ENCODE results near the gene HOMEZ. TPM values are rescaled to one million over a fixed set of nuclear protein-coding genes. Genes with fewer than 3 reads are reported as not detected.

The HOMEZ gene
- total RNA-seq, 1 donor from 2014 or later: 21.0 TPM

DNA sequence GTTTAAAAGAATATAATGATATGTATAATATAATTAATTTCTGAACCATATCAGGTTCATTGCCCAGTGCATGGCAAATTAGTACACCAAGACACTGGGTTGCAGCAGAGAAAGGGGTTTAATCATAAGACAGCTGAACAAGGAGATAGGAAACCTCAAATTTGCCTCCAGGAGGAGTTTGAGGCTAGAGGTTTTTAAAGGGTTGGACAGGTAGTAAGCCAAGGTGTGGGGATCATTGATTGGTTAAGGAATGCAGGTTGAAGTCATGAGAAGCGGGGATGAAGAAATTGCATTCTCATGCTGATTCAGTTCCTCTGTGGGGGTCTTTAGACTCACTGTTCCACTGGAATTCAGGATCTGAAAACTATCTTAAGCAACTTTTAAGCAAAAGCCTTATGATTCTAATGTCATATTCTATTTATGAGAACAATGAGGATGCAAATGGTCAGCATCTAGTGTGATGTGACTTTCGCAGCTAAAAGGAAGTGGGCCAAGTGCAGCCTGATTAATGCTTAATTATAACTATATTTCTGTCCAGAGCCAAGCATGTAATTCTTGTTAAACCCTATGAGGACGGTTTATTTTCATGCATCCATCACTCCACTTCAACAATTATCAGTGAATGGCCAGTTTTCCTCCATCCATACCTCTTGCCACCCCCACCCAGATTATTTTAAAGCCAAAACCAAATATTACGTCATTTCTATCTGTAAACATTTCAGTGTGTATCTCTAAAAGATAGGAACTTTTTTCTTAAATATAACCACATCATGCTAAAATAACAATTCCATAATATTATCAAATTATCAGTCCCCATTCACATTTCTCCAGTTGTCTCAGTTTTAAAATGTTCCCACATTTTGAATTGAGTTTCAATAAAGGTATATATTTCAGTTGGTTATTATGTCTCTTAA is 33.3 kb downstream of the HOMEZ start:
- H3K36me3 ChIP-seq: no peaks in the 10 kb centered on the region
- H3K27ac ChIP-seq: no peak overlapping the region
- no peaks in the 10 kb centered on the region for H3K9me3 Mint-ChIP-seq
- DNase-seq (ENCODE audit: low spot score): peak; percentile 4
- peaks cover 2% of the 10 kb centered on the region for H3K27me3 Mint-ChIP-seq (ENCODE audit: insufficient read depth, low read depth)
- peaks cover 2% of the 10 kb centered on the region for H3K4me1 Mint-ChIP-seq
- peak overlapping the region; percentile 40 for H2AFZ ChIP-seq (replicated peaks)
- no peak overlapping the region for H3K4me2 ChIP-seq
- TF ChIP-seq, protein P1, sequence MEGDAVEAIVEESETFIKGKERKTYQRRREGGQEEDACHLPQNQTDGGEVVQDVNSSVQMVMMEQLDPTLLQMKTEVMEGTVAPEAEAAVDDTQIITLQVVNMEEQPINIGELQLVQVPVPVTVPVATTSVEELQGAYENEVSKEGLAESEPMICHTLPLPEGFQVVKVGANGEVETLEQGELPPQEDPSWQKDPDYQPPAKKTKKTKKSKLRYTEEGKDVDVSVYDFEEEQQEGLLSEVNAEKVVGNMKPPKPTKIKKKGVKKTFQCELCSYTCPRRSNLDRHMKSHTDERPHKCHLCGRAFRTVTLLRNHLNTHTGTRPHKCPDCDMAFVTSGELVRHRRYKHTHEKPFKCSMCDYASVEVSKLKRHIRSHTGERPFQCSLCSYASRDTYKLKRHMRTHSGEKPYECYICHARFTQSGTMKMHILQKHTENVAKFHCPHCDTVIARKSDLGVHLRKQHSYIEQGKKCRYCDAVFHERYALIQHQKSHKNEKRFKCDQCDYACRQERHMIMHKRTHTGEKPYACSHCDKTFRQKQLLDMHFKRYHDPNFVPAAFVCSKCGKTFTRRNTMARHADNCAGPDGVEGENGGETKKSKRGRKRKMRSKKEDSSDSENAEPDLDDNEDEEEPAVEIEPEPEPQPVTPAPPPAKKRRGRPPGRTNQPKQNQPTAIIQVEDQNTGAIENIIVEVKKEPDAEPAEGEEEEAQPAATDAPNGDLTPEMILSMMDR (IDR thresholded peaks at IDR 0.05): no peak
- no peak for TF ChIP-seq EZH2phosphoT487 (IDR thresholded peaks at IDR 0.05)
- no peak for TF ChIP-seq EZH2 (IDR thresholded peaks at IDR 0.05)
- no peak overlapping the region for H3K4me3 ChIP-seq
- H3K79me2 ChIP-seq (ENCODE audit: low read depth): no peaks in the 10 kb centered on the region
- H3K27me3 ChIP-seq: no peaks in the 10 kb centered on the region
- no peaks in the 10 kb centered on the region for H4K20me1 ChIP-seq (ENCODE audit: low read depth)
- no peaks in the 10 kb centered on the region for H3K9me3 ChIP-seq (ENCODE audit: low read depth)
- peaks cover 5% of the 10 kb centered on the region for H3F3A ChIP-seq (ENCODE audit: low read depth)
- H3K9ac ChIP-seq: no peak overlapping the region
- no peaks in the 10 kb centered on the region for H3K4me1 ChIP-seq
- H3K36me3 Mint-ChIP-seq: no peaks in the 10 kb centered on the region
- no peak overlapping the region for H3K27ac Mint-ChIP-seq
- H3K4me3 Mint-ChIP-seq: no peak overlapping the region

DNA sequence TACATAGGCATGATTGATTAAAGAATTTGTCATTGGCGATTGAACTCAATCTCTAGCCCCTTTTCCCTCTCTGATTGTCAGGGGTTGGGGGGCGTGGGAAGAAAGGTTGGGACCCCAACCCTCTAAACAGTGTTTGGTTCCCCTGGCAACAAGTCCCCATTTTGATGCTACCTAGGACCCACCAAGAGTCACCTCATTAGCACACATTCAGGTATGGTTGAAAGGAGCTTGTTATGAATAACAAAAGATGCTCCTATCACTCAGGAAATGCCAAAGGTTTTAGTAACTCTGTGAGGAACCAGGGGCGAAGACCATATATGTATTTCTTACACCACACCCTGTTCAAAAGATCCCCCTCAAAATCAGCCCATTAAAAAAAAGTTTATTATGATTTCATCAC is 33.9 kb downstream of the HOMEZ start:
- no peak overlapping the region for H3K27ac ChIP-seq
- H3K79me2 ChIP-seq (ENCODE audit: low read depth): no peaks in the 10 kb centered on the region
- H3K27me3 ChIP-seq: no peaks in the 10 kb centered on the region
- H3F3A ChIP-seq (ENCODE audit: low read depth): peaks cover 5% of the 10 kb centered on the region
- H3K4me3 Mint-ChIP-seq: no peak overlapping the region
- no peak for DNase-seq (ENCODE audit: low spot score)
- no peaks in the 10 kb centered on the region for H3K4me1 ChIP-seq
- no peaks in the 10 kb centered on the region for H3K9me3 Mint-ChIP-seq
- peaks cover 2% of the 10 kb centered on the region for H3K27me3 Mint-ChIP-seq (ENCODE audit: insufficient read depth, low read depth)
- H3K36me3 ChIP-seq: no peaks in the 10 kb centered on the region
- H4K20me1 ChIP-seq (ENCODE audit: low read depth): no peaks in the 10 kb centered on the region
- H3K4me1 Mint-ChIP-seq: peaks cover 2% of the 10 kb centered on the region
- TF ChIP-seq EZH2phosphoT487 (IDR thresholded peaks at IDR 0.05): no peak
- TF ChIP-seq EZH2 (IDR thresholded peaks at IDR 0.05): no peak
- TF ChIP-seq, protein P1 (IDR thresholded peaks at IDR 0.05): no peak
- H3K9ac ChIP-seq: no peak overlapping the region
- no peaks in the 10 kb centered on the region for H3K36me3 Mint-ChIP-seq
- no peak overlapping the region for H3K27ac Mint-ChIP-seq
- no peak overlapping the region for H3K4me3 ChIP-seq
- no peak overlapping the region for H2AFZ ChIP-seq (replicated peaks)
- no peak overlapping the region for H3K4me2 ChIP-seq
- no peaks in the 10 kb centered on the region for H3K9me3 ChIP-seq (ENCODE audit: low read depth)

GRCh38 chr14:23249824-23250223 is 36.1 kb downstream of the HOMEZ start:
- no peak overlapping the region for H3K4me2 ChIP-seq
- Mint-ChIP-seq H3K4me3 (no peak overlapping the region), H3K27ac (no peak overlapping the region), H3K27me3 (ENCODE audit: insufficient read depth, low read depth) (peaks cover 2% of the 10 kb centered on the region), H3K4me1 (peaks cover 2% of the 10 kb centered on the region), H3K36me3 (no peaks in the 10 kb centered on the region), H3K9me3 (no peaks in the 10 kb centered on the region)
- H3K27me3 ChIP-seq: no peaks in the 10 kb centered on the region
- no peak overlapping the region for H2AFZ ChIP-seq (replicated peaks)
- H3K9ac ChIP-seq: no peak overlapping the region
- no peaks in the 10 kb centered on the region for H3K4me1 ChIP-seq
- H3K27ac ChIP-seq: no peak overlapping the region
- H3F3A ChIP-seq (ENCODE audit: low read depth): peaks cover 4% of the 10 kb centered on the region
- H3K4me3 ChIP-seq: no peak overlapping the region
- TF ChIP-seq EZH2 (IDR thresholded peaks at IDR 0.05): no peak
- DNase-seq (ENCODE audit: low spot score): no peak
- H3K79me2 ChIP-seq (ENCODE audit: low read depth): no peaks in the 10 kb centered on the region
- no peaks in the 10 kb centered on the region for H3K36me3 ChIP-seq
- H4K20me1 ChIP-seq (ENCODE audit: low read depth): no peaks in the 10 kb centered on the region
- no peaks in the 10 kb centered on the region for H3K9me3 ChIP-seq (ENCODE audit: low read depth)

- Mint-ChIP-seq H3K27me3 (ENCODE audit: insufficient read depth, low read depth) (peaks cover 2% of the 10 kb centered on the region), H3K36me3 (no peaks in the 10 kb centered on the region), H3K9me3 (no peaks in the 10 kb centered on the region), H3K4me3 (no peak overlapping the region), H3K27ac (no peak overlapping the region), H3K4me1 (peaks cover 2% of the 10 kb centered on the region)
- DNase-seq (ENCODE audit: low spot score): no peak
- Histone ChIP-seq H3K36me3 (no peaks in the 10 kb centered on the region), H3F3A (ENCODE audit: low read depth) (no peaks in the 10 kb centered on the region), H3K9ac (no peak overlapping the region), H3K4me3 (no peak overlapping the region), H3K27me3 (no peaks in the 10 kb centered on the region), H3K27ac (no peak overlapping the region), H2AFZ (replicated peaks) (no peak overlapping the region), H3K4me2 (no peak overlapping the region), H3K9me3 (ENCODE audit: low read depth) (no peaks in the 10 kb centered on the region), H3K79me2 (ENCODE audit: low read depth) (no peaks in the 10 kb centered on the region), H3K4me1 (no peaks in the 10 kb centered on the region), H4K20me1 (ENCODE audit: low read depth) (no peaks in the 10 kb centered on the region)
- no peak for TF ChIP-seq EZH2phosphoT487 (IDR thresholded peaks at IDR 0.05)
- TF ChIP-seq, protein P1 (IDR thresholded peaks at IDR 0.05): no peak
- no peak for TF ChIP-seq EZH2 (IDR thresholded peaks at IDR 0.05)
These were observed 37.3 kb downstream of the HOMEZ start for GRCh38 chr14:23248601-23249000.
